ENCODE results near the gene SLC66A2.
"Not testable (repeated sequence)": the region's sequence is repeated elsewhere in the genome, so short reads cannot be mapped to it uniquely, and the experiment has no call there.

Gene SLC66A2

GRCh38 chr18:79951545-79952455 lies at the start of gene SLC66A2:
Gene SLC66A2 (minus strand): TSS chr18:79951653. CDS start chr18:79950926, 727 bp downstream.
- peak; percentile 95 for DNase-seq

DNA sequence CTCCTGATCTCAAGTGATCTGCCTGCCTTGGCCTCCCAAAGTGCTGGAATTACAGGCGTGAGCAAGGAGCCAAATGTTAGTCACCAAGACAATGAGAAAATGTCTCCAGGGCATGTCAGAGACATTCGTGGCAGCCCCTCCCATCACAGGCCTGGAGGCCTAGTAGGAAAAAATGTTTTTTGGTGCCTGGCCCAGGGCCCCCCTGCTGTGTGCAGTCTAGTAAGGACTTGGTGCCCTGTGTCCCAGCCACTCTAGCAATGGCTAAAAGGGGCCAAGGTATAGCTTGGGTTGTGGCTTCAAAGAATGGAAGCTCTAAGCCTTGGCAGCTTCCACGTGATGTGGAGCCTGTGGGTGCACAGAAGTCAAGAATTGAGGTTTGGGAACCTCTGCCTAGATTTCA lies 49.4 kb upstream of the SLC66A2 start:
- no peak for DNase-seq

GRCh38 chr18:79999701-80000100 lies 48.2 kb upstream of the SLC66A2 start:
- DNase-seq, result not testable (repeated sequence)

DNA sequence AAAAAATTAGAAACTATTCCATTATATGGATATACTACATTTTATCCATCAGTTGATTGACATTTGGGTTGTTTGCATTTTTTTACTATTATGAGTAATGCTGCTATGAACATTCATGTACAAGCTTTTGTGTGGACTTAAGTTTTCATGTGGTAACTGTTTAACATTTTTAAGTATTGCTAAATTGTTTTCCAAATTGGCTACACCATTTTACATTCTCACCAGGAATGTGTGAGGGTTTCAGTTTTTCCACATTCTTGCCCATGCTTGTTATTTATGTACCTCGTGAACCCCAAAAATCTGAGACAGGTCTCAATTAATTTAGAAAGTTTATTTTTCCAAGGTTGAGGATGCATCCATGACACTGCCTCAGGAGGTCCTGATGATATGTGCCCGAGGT lies 40.0 kb upstream of the SLC66A2 start:
- no peak for DNase-seq

GRCh38 chr18:79989195-79989497 lies 37.7 kb upstream of the SLC66A2 start:
- DNase-seq, result no peak

GRCh38 chr18:79988451-79989194 lies 37.2 kb upstream of the SLC66A2 start, which contains the start of gene TXNL4A:
Gene TXNL4A (minus strand): TSS chr18:79988563. CDS start chr18:79988392, 171 bp downstream.
- peak; percentile 99 for DNase-seq

- DNase-seq, result peak; percentile 91
These were observed 36.6 kb upstream of the SLC66A2 start for GRCh38 chr18:79988071-79988450.

GRCh38 chr18:79987566-79987965 lies 36.1 kb upstream of the SLC66A2 start:
- DNase-seq, result peak; percentile 54

GRCh38 chr18:79986726-79987125 lies 35.3 kb upstream of the SLC66A2 start:
- DNase-seq, result no peak

- DNase-seq, result no peak
These were observed 33.7 kb upstream of the SLC66A2 start for GRCh38 chr18:79985172-79985571.

DNA sequence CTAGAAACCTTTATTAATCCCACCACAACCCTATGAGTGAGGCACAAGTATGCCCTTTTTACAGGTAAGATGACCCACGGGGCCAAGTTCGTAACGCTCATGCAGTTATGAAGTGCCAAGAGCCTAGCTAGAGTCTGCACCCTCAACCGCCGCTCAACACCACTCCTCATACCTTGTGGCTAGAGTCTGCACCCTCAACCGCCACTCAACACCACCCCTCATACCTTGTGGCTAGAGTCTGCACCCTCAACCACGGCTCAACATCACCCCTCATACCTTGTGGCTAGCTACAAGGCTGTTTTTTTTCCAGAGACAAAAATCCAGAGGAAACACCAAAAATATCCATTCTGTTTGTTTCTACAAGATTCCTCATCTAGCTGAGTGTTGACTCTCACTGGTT lies 32.3 kb upstream of the SLC66A2 start:
- DNase-seq, result no peak

DNA sequence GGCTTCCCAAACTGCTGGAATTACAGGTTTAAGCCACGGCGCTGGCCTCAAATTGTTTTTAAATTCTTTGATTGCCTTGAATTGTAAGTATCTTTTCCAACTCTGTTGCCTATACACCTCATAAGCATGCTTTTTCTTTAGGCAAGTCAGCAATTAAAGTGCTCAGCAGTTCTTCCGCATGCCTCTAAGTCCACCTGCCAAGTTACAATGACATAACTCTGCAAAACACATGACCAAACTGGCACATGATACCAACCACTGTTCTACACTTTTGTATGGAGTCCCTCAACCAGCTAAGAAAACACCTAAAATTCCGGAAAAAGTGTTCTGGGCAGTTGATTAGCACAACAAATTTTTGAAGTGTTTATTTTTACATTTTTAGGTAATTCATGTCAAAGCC lies 31.8 kb upstream of the SLC66A2 start:
- no peak for DNase-seq

GRCh38 chr18:79982736-79983135 lies 31.3 kb upstream of the SLC66A2 start:
- DNase-seq, result peak; percentile 74

DNA sequence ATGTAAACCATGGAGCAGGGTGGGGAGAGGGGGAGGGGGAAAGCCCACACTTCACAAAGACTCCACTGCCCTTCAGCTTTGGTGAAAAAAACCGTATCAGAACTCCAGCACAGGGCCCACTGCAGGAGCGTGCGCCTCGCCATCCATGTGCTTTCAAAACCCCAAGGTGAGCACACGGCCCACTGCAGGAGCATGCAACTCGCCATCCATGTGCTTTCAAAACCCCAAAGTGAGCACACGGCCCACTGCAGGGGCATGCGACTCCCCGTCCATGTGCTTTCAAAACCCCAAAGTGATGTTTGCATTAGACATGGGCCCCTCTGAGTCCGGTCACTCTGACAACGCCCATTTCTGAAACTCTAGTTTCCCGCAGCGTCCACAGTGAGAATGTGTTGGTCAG lies 29.1 kb upstream of the SLC66A2 start:
- DNase-seq, result no peak

DNA sequence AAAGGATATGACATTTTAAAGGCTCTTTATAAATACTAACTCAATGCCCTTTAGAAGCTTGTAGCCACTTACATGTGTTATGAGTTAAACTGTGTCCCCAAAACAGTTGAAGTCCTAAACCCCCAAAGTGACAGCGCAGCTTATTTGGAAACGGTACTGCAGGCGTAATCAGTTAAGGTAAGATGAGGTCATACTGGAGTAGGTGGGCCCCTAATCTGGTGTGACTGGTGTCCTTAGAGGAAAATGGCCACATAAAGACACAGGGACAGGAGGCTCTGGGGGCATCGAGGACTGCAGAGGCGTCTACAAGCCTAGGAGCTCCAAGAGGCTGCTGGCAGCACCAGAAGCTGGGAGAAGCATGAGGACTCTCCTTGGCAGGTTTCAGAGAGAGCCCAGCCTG lies 28.4 kb upstream of the SLC66A2 start:
- no peak for DNase-seq

GRCh38 chr18:79975985-79976680 lies 24.7 kb upstream of the SLC66A2 start:
- DNase-seq, result no peak

- no peak for DNase-seq
These were observed 23.6 kb upstream of the SLC66A2 start for GRCh38 chr18:79975043-79975442.

- no peak for DNase-seq
These were observed 22.7 kb upstream of the SLC66A2 start for GRCh38 chr18:79974025-79974654.

- DNase-seq, result no peak
These were observed 22.1 kb upstream of the SLC66A2 start for GRCh38 chr18:79973517-79973916.

- DNase-seq, result no peak
These were observed 21.3 kb upstream of the SLC66A2 start for GRCh38 chr18:79972720-79973119.

DNA sequence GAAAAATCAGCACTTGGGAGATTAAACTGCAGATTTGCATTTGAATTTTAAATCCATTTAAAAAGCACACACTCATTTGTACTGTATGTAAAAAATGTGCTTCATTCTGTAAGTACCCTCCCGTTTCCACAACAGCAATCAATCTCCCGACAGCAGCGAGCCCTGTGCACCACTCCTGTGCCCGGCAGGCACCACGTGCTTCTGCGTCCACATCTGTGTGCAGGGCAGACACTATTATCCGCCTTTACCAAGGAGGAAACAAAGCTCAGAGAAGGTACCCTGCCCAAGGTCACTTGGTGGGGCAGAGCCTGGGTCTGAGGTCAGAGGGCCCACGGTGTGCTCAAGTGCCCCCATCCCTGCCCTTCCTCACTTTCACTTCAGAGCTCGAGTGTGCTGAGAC lies 20.5 kb upstream of the SLC66A2 start:
- no peak for DNase-seq

- DNase-seq, result no peak
These were observed 19.9 kb upstream of the SLC66A2 start for GRCh38 chr18:79971211-79971952.
